ENCODE data around the gene SLC35F2.

DNA sequence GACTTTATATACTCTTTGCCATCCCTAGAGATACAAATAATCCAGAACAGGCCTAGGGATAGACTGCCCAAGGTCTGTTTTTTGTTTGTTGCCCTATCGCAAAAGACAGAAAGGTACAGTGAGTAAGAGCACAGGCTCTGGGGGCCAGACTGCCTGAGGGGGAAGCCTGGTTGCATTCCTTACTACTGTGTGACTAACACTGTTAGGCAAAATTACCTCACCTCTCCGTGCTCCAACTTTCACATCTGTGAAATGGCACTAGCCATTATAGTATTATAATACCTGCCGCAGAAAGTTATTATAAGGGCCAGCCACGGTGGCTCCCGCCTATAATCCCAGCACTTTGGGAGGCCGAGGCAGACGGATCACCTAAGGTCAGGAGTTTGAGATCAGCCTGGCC lies 14.5 kb downstream of the SLC35F2 start:
- TF ChIP-seq EZH2phosphoT487 (IDR thresholded peaks at IDR 0.05; ENCODE audit: borderline replicate concordance, low read depth): no peak
- TF ChIP-seq, protein P1, sequence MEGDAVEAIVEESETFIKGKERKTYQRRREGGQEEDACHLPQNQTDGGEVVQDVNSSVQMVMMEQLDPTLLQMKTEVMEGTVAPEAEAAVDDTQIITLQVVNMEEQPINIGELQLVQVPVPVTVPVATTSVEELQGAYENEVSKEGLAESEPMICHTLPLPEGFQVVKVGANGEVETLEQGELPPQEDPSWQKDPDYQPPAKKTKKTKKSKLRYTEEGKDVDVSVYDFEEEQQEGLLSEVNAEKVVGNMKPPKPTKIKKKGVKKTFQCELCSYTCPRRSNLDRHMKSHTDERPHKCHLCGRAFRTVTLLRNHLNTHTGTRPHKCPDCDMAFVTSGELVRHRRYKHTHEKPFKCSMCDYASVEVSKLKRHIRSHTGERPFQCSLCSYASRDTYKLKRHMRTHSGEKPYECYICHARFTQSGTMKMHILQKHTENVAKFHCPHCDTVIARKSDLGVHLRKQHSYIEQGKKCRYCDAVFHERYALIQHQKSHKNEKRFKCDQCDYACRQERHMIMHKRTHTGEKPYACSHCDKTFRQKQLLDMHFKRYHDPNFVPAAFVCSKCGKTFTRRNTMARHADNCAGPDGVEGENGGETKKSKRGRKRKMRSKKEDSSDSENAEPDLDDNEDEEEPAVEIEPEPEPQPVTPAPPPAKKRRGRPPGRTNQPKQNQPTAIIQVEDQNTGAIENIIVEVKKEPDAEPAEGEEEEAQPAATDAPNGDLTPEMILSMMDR (IDR thresholded peaks at IDR 0.05): no peak
- no peak for TF ChIP-seq TAF1 (IDR thresholded peaks at IDR 0.05; ENCODE audit: borderline replicate concordance, low read depth, low read length)
- no peak for TF ChIP-seq GATA2 (CRISPR knock-in tag; IDR thresholded peaks at IDR 0.05)
- TF ChIP-seq GABPA (IDR thresholded peaks at IDR 0.05; ENCODE audit: low read depth): no peak
- no peak for TF ChIP-seq FOXM1 (IDR thresholded peaks at IDR 0.05; ENCODE audit: low read depth)
- TF ChIP-seq ELF1 (IDR thresholded peaks at IDR 0.05): no peak
- TF ChIP-seq EP300 (IDR thresholded peaks at IDR 0.05; ENCODE audit: borderline replicate concordance in 1 of 2, low read depth in 1 of 2, low read length in 1 of 2): no peak
- no peak for TF ChIP-seq TCF12 (IDR thresholded peaks at IDR 0.05)
